ENCODE results near the gene HPD. TPM values are rescaled to one million over a fixed set of nuclear protein-coding genes. Genes with fewer than 3 reads are reported as not detected.

Gene HPD
- total RNA-seq, 4 donors from 2014 or later = 1.9 TPM; not detected in 3

GRCh38 chr12:121830588-121831265 lies 27.9 kb downstream of the HPD start:
- Histone ChIP-seq H3K4me3 (no peak overlapping the region), H3K36me3 (no peaks in the 10 kb centered on the region), H3K27me3 (no peaks in the 10 kb centered on the region), H3K4me1 (no peaks in the 10 kb centered on the region), H3K9me3 (no peaks in the 10 kb centered on the region), H3K27ac (no peak overlapping the region)
- TF ChIP-seq CTCF (IDR thresholded peaks at IDR 0.05) (no peak), POLR2A (IDR thresholded peaks at IDR 0.05) (no peak)
- DNase-seq = no peak
- intact Hi-C loops (cut with DNase I; ENCODE audit: low total_unique reads) = no loop called here

GRCh38 chr12:121830134-121830533 lies 28.5 kb downstream of the HPD start:
- intact Hi-C loops (cut with DNase I; ENCODE audit: low total_unique reads) = no loop called here
- Histone ChIP-seq H3K27me3 (no peaks in the 10 kb centered on the region), H3K4me1 (no peaks in the 10 kb centered on the region), H3K36me3 (no peaks in the 10 kb centered on the region), H3K27ac (no peak overlapping the region), H3K4me3 (no peak overlapping the region), H3K9me3 (no peaks in the 10 kb centered on the region)
- no peak for DNase-seq
- no peak for TF ChIP-seq POLR2A (IDR thresholded peaks at IDR 0.05)
- no peak for TF ChIP-seq CTCF (IDR thresholded peaks at IDR 0.05)

- Histone ChIP-seq H3K4me1 (no peaks in the 10 kb centered on the region), H3K27ac (no peak overlapping the region), H3K4me3 (no peak overlapping the region), H3K9me3 (no peaks in the 10 kb centered on the region), H3K27me3 (no peaks in the 10 kb centered on the region), H3K36me3 (no peaks in the 10 kb centered on the region)
- TF ChIP-seq POLR2A (IDR thresholded peaks at IDR 0.05) (no peak), CTCF (IDR thresholded peaks at IDR 0.05) (no peak)
- intact Hi-C loops (cut with DNase I; ENCODE audit: low total_unique reads) = no loop called here
- DNase-seq = no peak
Observed at GRCh38 chr12:121829250-121829918, 29.3 kb downstream of the HPD start.

- no peaks in the 10 kb centered on the region for H3K9me3 ChIP-seq
- no peaks in the 10 kb centered on the region for H3K36me3 ChIP-seq
- no peak overlapping the region for H3K27ac ChIP-seq
- DNase-seq = no peak
- intact Hi-C loops (cut with DNase I; ENCODE audit: low total_unique reads) = no loop called here
- H3K4me1 ChIP-seq = no peaks in the 10 kb centered on the region
- TF ChIP-seq CTCF (IDR thresholded peaks at IDR 0.05) (no peak), POLR2A (IDR thresholded peaks at IDR 0.05) (no peak)
- no peaks in the 10 kb centered on the region for H3K27me3 ChIP-seq
- no peak overlapping the region for H3K4me3 ChIP-seq
Observed at GRCh38 chr12:121828826-121829225, 29.8 kb downstream of the HPD start.

GRCh38 chr12:121828306-121828705 lies 30.4 kb downstream of the HPD start:
- H3K27ac ChIP-seq = no peak overlapping the region
- TF ChIP-seq CTCF (IDR thresholded peaks at IDR 0.05) = no peak
- no peak for TF ChIP-seq POLR2A (IDR thresholded peaks at IDR 0.05)
- intact Hi-C loops (cut with DNase I; ENCODE audit: low total_unique reads) = no loop called here
- H3K27me3 ChIP-seq = no peaks in the 10 kb centered on the region
- H3K9me3 ChIP-seq = no peaks in the 10 kb centered on the region
- no peaks in the 10 kb centered on the region for H3K4me1 ChIP-seq
- H3K4me3 ChIP-seq = no peak overlapping the region
- no peaks in the 10 kb centered on the region for H3K36me3 ChIP-seq
- no peak for DNase-seq

Measured in uterus (tissue), 4 donors.